IPS-15b (cell line): ENCODE data around the gene ARAP1.

ENCODE experiments used
- H3K27me3 ChIP-seq: one replicate; pipeline ENCODE4 v1.6.1; 2013; ENCODE audit warnings: low read length; ENCODE audit not compliant: control insufficient read depth, insufficient read depth
- H3K36me3 ChIP-seq: one replicate; pipeline ENCODE4 v1.6.1; 2013; ENCODE audit warnings: low read length; ENCODE audit not compliant: control insufficient read depth, insufficient read depth
- H3K4me1 ChIP-seq: one replicate; pipeline ENCODE4 v1.6.1; 2013; ENCODE audit warnings: mild to moderate bottlenecking, low read length; ENCODE audit not compliant: control insufficient read depth, insufficient read depth
- H3K4me3 ChIP-seq: one replicate; pipeline ENCODE4 v1.5.1; 2013; ENCODE audit warnings: low read depth, low read length
- H3K9ac ChIP-seq: one replicate; pipeline ENCODE4 v1.6.1; 2013; ENCODE audit warnings: low read depth, mild to moderate bottlenecking, low read length
- H3K9me3 ChIP-seq: one replicate; pipeline ENCODE4 v1.6.1; 2013; ENCODE audit warnings: mild to moderate bottlenecking, low read length; ENCODE audit not compliant: control insufficient read depth, insufficient read depth

Gene ARAP1

GRCh38 chr11:72737336-72737735 is 14.9 kb downstream of the ARAP1 start:
- Histone ChIP-seq H3K9ac (no peak overlapping the region), H3K36me3 (peaks cover 2% of the 10 kb centered on the region), H3K27me3 (no peaks in the 10 kb centered on the region), H3K4me1 (peaks cover 5% of the 10 kb centered on the region), H3K9me3 (no peaks in the 10 kb centered on the region), H3K4me3 (no peak overlapping the region)

DNA sequence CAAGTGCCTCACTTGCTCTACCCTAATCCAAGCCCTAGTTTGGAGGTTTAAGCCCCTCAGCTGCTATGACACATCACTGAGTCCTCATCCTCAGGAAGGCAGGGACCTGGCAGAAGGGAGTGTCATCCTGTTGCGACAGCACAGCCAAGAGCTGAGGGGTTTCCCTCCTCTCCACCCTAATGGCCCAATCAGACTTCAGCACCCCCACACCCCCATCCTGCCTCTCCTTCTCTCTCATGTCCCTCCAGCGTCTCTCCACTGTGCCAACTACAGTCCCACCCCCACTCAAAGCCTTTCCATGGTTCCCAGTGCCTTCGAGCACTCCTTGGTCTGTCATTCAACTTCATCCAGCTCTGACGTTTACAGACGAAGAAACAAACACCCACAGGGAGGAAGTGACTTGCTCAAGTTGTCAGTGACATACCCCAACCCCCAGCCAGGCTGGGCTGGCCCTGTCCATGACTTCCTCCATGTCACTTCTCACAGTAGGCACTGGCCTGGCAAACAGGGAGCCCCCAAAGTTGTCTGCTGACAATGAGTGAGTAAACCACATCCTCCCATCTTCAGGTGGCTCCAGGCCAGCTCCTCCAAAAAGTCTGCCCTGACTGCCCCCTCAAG is 15.6 kb downstream of the ARAP1 start:
- Histone ChIP-seq H3K36me3 (peaks cover 2% of the 10 kb centered on the region), H3K9me3 (no peaks in the 10 kb centered on the region), H3K4me1 (peaks cover 5% of the 10 kb centered on the region), H3K4me3 (no peak overlapping the region), H3K9ac (no peak overlapping the region), H3K27me3 (no peaks in the 10 kb centered on the region)

- Histone ChIP-seq H3K9ac (peak overlapping the region; percentile 50), H3K4me3 (no peak overlapping the region), H3K9me3 (no peaks in the 10 kb centered on the region), H3K27me3 (no peaks in the 10 kb centered on the region), H3K4me1 (peaks cover 4% of the 10 kb centered on the region), H3K36me3 (peaks cover 2% of the 10 kb centered on the region)
These were observed 16.6 kb downstream of the ARAP1 start for GRCh38 chr11:72735495-72736027.

DNA sequence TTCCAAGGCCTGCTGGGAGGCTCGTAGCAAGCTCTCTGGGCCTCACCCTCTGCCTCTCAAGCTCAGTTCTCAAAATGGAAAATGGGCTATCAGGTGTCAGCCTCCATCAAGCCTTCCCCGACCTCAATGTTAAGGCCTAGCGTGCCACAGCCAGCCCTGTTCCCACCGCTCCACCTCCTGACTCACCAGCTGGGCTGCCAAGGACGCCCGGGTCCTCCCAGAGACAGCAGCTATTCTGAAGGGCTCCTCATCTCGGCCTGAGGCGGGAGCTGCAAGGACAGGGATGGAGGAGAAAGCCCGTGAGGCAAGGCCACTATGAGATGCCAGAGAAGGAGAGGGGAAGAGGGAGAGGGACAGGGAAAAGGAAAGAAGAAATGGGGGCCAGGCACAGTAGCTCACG is 19.9 kb downstream of the ARAP1 start:
- Histone ChIP-seq H3K9ac (no peak overlapping the region), H3K4me1 (peaks cover 4% of the 10 kb centered on the region), H3K4me3 (no peak overlapping the region), H3K36me3 (no peaks in the 10 kb centered on the region), H3K27me3 (no peaks in the 10 kb centered on the region), H3K9me3 (no peaks in the 10 kb centered on the region)

- Histone ChIP-seq H3K9me3 (no peaks in the 10 kb centered on the region), H3K4me3 (no peak overlapping the region), H3K9ac (no peak overlapping the region), H3K4me1 (peaks cover 4% of the 10 kb centered on the region), H3K27me3 (no peaks in the 10 kb centered on the region), H3K36me3 (peaks cover 3% of the 10 kb centered on the region)
These were observed 21.5 kb downstream of the ARAP1 start for GRCh38 chr11:72730737-72731136.

DNA sequence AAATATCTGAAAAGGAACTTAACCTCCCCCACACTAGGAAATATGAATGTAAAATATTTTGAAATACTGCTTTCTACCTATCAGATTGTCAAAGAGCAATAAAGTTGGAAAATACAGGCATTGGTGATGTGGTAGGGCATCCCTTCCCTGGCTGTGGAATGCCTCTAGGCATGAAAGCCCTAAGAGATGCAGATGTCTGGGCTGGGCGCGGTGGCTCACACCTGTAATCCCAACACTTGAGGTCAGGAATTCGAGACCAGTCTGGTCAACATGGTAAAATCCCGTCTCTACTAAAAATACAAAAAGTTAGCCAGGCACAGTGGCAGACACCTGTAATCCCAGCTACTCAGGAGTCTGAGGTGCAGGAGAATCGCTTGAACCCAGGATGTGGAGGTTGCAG is 22.0 kb downstream of the ARAP1 start:
- Histone ChIP-seq H3K9me3 (no peaks in the 10 kb centered on the region), H3K27me3 (no peaks in the 10 kb centered on the region), H3K4me3 (no peak overlapping the region), H3K9ac (no peak overlapping the region), H3K4me1 (peaks cover 4% of the 10 kb centered on the region), H3K36me3 (peaks cover 3% of the 10 kb centered on the region)

DNA sequence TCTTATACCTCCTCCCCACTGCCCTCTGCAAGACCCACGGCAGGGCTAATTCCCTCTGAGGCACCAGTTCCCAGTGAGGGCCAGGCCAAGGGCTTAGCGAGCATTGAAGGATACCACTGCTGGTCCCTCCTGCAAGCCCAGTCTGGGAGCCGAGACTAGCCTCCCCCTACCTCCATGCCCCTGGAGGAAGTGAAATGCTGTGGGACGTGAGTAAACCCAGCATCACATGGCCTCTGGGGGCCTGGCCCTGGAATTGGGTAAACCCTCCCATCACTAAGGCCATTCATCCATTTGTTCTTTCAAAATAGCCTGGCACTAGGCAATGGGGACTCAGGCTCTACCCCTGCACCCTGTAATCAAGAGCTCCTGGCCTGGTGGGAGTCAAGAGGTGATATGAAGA is 24.7 kb downstream of the ARAP1 start:
- H3K4me1 ChIP-seq, result peaks cover 4% of the 10 kb centered on the region
- H3K9ac ChIP-seq, result no peak overlapping the region
- no peak overlapping the region for H3K4me3 ChIP-seq
- H3K27me3 ChIP-seq, result no peaks in the 10 kb centered on the region
- peaks cover 6% of the 10 kb centered on the region for H3K36me3 ChIP-seq
- H3K9me3 ChIP-seq, result no peaks in the 10 kb centered on the region

- Histone ChIP-seq H3K4me1 (peaks cover 4% of the 10 kb centered on the region), H3K9ac (no peak overlapping the region), H3K9me3 (no peaks in the 10 kb centered on the region), H3K27me3 (no peaks in the 10 kb centered on the region), H3K36me3 (peaks cover 9% of the 10 kb centered on the region), H3K4me3 (no peak overlapping the region)
These were observed 25.7 kb downstream of the ARAP1 start for GRCh38 chr11:72726266-72727220.

- Histone ChIP-seq H3K27me3 (no peaks in the 10 kb centered on the region), H3K9me3 (no peaks in the 10 kb centered on the region), H3K36me3 (peaks cover 10% of the 10 kb centered on the region), H3K4me3 (no peak overlapping the region), H3K9ac (peak overlapping the region; percentile 47), H3K4me1 (peaks cover 2% of the 10 kb centered on the region)
These were observed 26.5 kb downstream of the ARAP1 start for GRCh38 chr11:72725724-72726028.

- H3K27me3 ChIP-seq, result no peaks in the 10 kb centered on the region
- H3K9me3 ChIP-seq, result no peaks in the 10 kb centered on the region
- H3K4me1 ChIP-seq, result no peaks in the 10 kb centered on the region
- peaks cover 10% of the 10 kb centered on the region for H3K36me3 ChIP-seq
- peak overlapping the region; percentile 47 for H3K9ac ChIP-seq
- no peak overlapping the region for H3K4me3 ChIP-seq
These were observed 27.1 kb downstream of the ARAP1 start for GRCh38 chr11:72724851-72725723.

- Histone ChIP-seq H3K4me3 (no peak overlapping the region), H3K27me3 (no peaks in the 10 kb centered on the region), H3K36me3 (peaks cover 10% of the 10 kb centered on the region), H3K9me3 (no peaks in the 10 kb centered on the region), H3K9ac (no peak overlapping the region), H3K4me1 (no peaks in the 10 kb centered on the region)
These were observed 28.1 kb downstream of the ARAP1 start for GRCh38 chr11:72724021-72724551.
